ENCODE data around the gene CASKIN2.

DNA sequence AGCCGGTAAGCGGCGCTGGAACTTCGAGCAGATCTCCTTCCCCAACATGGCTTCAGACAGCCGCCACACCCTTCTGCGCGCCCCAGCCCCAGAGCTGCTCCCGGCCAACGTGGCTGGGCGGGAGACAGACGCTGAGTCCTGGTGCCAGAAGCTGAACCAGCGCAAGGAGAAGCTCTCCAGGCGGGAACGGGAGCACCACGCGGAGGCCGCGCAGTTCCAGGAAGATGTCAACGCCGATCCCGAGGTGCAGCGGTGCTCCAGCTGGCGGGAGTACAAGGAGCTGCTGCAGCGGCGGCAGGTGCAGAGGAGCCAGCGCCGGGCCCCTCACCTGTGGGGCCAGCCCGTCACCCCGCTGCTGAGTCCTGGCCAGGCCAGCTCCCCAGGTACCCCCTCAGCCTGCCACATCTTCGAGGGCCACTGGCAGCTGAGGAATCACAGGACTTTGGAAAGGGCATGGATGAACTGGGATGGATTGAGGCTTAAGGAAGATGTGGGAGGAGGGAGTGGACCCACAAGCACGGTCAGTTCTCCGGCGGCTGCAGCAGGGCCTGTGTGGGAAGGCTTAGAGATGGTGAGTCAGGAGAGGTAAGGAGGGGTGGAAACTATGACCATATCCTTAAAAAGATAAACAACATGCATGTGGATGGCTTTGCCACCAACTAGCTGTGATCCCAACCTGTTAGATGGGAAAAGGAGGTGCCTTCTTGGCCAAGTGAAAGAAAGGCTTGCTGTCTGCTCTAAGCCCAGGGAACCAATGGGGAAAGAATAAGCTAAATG lies 6.8 kb upstream of the CASKIN2 start:
- TF ChIP-seq EZH2 (IDR thresholded peaks at IDR 0.05; ENCODE audit: insufficient read depth, poor library complexity, severe bottlenecking) (no peak), EZH2phosphoT487 (IDR thresholded peaks at IDR 0.05; ENCODE audit: insufficient read depth, low read depth) (no peak)
